Endothelial cell of umbilical vein (primary cell): ENCODE data around the gene RAB11FIP2.

Experiments used
- GATA2 ChIP-seq: IDR thresholded peaks from 2 replicates; pipeline ENCODE4 v1.7.0; 2011; ENCODE audit warnings: low read depth, mild to moderate bottlenecking, moderate library complexity, mixed read lengths, low read length; ENCODE audit not compliant: insufficient read length, insufficient read depth
- POLR2A ChIP-seq: IDR thresholded peaks from 2 replicates; pipeline ENCODE4 v1.6.1; 2012; ENCODE audit warnings: low read depth, mild to moderate bottlenecking, control low read depth, low read length
- TF ChIP-seq, protein P1 (sequence below), 2 donors: IDR thresholded peaks; 1 replicate in 1 of 2; 2 replicates in 1 of 2; pipeline ENCODE4 v1.5.1; 2011; ENCODE audit warnings: low read length in 2 of 2, mild to moderate bottlenecking in 2 of 2, moderate library complexity in 2 of 2, control low read depth in 1 of 2, inconsistent platforms in 1 of 2, low read depth in 1 of 2; ENCODE audit not compliant: insufficient read depth in 1 of 2; ENCODE audit errors: extremely low read depth in 1 of 2

DNA sequence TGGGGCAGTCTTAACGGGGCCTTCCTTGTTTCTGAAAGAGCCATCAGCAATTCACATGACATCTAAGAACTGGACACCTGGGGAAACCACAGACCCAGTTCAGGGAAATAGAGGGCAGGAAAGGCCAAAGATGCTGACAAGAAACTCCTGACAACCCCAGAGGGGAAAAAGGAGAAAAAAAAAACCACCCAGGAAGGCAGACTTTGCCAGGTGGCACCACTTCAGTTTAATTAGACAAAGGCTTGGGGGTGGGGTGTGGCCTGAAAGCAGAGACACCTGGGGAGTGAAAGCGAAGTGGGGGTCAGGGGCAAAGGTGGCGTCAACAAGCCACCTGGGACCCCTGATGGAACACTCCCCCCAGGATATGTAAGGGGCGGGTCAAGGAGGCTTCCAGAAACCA lies 53.6 kb downstream of the RAB11FIP2 start:
- TF ChIP-seq, protein P1, sequence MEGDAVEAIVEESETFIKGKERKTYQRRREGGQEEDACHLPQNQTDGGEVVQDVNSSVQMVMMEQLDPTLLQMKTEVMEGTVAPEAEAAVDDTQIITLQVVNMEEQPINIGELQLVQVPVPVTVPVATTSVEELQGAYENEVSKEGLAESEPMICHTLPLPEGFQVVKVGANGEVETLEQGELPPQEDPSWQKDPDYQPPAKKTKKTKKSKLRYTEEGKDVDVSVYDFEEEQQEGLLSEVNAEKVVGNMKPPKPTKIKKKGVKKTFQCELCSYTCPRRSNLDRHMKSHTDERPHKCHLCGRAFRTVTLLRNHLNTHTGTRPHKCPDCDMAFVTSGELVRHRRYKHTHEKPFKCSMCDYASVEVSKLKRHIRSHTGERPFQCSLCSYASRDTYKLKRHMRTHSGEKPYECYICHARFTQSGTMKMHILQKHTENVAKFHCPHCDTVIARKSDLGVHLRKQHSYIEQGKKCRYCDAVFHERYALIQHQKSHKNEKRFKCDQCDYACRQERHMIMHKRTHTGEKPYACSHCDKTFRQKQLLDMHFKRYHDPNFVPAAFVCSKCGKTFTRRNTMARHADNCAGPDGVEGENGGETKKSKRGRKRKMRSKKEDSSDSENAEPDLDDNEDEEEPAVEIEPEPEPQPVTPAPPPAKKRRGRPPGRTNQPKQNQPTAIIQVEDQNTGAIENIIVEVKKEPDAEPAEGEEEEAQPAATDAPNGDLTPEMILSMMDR (IDR thresholded peaks at IDR 0.05; ENCODE audit: extremely low read depth in 1 of 2, insufficient read depth in 1 of 2, low read depth in 1 of 2, low read length in 2 of 2) = no peak
- TF ChIP-seq GATA2 = no peak
- TF ChIP-seq POLR2A = no peak
